Measurements from ENCODE around the gene AP2B1.

The AP2B1 gene

GRCh38 chr17:35731917-35732805, 145.0 kb downstream of the AP2B1 start:
- no peak for DNase-seq

GRCh38 chr17:35732806-35733136, 145.6 kb downstream of the AP2B1 start:
- no peak for DNase-seq

DNA sequence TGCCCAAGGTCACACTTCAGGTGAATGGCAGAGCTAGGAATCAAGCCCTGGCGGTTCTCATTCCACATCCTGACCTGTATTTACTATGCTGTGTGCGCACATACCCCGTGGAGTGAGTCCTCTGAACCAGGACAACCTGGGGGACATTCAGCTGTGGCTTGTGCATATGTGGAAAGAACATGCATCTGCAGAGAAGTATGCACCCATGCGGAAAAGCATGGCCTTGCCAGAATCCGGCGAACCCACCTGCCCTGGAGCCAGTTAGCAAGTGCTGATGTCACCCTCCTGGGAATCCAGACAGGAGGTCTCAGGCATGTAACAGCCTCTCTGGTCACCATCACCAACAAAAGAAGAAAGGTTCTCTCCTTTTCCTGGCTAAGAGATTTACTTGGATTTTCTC, 146.2 kb downstream of the AP2B1 start:
- DNase-seq, result no peak

DNA sequence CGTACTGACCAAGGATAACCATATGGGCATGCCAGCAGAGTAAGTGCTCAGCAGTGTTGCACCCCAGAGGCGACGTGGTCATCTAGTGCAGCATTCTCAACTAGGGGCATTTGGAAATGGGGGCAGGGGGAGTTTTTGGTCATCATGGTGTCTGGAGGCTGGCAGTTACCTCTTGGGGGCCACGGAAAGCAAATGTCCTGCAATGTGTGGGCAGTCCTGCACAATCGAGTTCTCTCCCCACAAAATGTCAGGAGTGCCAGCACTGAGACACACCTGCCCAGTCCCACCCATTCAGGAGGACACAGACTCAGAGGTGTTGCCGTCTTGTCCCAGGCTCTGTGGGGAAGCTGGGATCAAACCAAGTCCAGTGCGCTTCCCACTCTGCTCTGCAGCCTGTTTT, 147.3 kb downstream of the AP2B1 start:
- DNase-seq, result no peak

DNA sequence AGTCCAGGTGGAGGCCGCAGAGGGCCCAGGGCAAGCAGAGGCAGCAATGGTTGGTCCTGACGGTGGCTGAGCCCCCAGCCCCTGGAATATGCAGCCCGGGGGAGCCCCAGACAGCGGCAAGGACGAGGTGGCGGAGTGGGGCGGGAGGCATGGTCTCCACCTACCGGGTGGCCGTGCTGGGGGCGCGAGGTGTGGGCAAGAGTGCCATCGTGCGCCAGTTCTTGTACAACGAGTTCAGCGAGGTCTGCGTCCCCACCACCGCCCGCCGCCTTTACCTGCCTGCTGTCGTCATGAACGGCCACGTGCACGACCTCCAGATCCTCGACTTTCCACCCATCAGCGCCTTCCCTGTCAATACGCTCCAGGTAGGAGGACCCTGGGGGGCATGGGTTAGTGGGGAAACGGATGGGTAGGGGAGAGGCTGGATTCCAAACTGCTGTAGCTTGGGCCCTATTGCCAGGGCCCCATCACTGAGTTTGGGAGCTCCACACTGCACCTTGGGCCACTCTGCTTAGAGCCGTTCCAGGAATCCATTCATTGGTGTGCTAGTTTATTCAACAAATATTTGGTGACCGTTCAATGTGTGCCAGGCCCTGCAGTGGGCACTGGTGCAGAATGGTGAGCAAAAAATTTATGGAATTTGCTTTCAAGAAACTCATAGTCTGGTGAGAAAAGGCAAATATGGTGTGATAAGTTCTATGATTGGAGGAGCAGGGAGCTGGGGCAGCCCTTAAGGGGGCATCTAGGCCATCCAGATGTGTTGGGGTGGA, 148.1 kb downstream of the AP2B1 start:
- no peak for DNase-seq

DNA sequence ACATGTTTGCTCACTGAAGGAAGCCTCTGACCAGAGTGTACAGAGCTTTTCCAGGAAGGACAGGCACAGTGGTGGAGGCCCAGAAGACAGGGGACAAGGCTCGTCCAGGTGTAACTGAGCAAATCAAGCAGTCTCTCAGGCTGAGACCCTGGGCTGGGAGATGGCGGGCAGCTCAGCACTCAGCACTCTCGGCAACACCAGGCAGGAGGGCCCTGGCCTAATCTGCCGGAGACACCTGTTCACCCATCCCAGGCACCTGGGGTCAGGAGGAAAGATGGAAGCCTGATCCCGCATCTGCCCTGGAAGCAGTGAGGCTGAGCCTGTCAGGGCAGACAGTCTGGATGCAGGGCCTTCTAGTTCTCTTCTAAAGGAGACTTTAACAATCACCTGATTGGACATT, 149.1 kb downstream of the AP2B1 start:
- DNase-seq, result no peak

- DNase-seq, result no peak
Observed at GRCh38 chr17:35738519-35739133, 151.5 kb downstream of the AP2B1 start.

GRCh38 chr17:35740216-35740615, 153.1 kb downstream of the AP2B1 start:
- DNase-seq, result no peak

DNA sequence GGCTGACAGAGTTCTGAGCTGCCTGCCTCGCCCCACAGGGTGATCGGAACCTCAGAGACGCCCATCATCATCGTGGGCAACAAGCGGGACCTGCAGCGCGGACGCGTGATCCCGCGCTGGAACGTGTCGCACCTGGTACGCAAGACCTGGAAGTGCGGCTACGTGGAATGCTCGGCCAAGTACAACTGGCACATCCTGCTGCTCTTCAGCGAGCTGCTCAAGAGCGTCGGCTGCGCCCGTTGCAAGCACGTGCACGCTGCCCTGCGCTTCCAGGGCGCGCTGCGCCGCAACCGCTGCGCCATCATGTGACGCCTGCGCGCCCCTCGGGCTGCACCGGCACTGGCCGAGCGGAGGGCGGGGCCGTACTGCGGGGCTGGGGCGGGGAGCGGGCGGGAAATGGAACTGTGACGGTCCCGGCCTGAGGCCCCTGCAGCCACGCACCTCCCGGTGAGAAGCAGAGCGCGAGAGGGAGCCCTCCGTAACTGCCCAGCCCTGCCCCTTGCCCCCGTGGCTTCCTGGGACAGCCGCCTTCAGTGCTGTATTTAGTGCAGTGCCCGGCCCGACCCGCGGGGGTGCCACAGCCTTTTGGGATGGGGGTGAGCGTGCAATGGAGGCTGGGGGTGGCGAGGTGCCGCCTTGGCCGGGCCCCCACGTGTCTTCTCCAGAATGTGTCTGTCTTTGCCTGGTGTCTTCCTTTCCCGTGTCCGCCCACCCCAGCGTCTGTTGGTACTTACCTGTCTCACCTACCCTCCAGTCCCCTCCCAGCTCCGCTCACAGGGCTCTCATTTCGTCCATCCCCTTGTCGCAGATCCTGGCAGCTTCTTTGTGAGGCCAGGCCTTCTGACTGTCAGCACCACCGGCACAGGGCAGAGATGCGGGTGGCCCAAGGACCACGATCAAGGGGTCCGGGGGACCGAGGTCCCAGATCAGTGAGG, 154.1 kb downstream of the AP2B1 start:
- peak; percentile 54 for DNase-seq

DNA sequence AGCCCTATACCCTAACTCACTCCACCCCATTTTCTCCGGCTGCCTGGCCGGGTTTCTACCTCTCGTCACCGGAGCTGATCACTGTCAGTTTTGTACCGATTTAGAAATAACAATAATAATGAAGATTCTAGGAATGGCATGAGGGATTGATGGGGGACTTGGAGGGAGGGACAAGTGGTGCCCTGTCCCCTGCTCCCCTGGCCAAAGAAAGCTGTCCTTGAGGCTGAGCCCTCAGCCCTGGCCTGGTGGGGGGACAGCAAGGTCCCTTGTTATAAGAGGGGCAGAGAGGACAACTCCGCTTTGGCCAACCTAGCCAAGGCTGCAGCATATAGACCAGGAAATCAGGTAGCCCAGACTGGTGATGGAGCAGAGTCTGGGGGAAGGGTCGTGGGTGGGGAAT, 155.4 kb downstream of the AP2B1 start:
- no peak for DNase-seq

GRCh38 chr17:35742896-35743477, 155.9 kb downstream of the AP2B1 start:
- no peak for DNase-seq

DNA sequence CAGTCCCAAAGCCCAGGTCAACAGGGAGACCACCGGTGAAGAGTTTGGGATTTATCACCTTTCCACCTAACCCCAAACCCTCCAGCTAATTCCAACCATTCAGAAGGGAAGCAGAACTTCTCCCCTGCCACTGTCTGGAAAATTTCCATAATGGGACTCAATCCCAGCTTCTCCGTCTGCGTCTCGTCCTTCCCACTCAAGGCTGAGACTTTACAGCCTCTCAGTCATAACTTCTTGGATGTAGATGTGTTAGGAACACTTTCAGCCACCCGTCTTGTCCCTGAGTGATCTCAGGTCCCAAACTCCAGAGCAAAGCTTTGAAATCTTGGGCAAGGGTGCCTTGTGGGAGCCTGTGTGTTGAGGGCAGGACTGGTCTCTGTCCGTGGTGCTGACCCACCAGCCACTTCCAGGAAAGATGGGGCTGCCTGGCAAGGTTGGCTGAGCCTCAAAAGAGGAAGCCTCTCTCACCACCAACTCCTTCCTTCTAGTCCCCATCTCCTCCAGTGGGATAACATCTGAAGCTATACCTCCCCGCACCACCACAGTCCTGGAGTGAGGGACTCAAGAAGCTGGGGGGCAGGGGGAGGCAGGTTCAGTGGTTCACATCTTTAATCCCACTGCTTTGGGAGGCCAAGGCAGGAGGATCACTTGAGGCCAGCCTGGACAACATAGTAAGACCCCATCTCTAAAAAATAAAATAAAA, 156.7 kb downstream of the AP2B1 start:
- no peak for DNase-seq

- DNase-seq, result no peak
Observed at GRCh38 chr17:35744830-35745229, 157.7 kb downstream of the AP2B1 start.

GRCh38 chr17:35745246-35745645, 158.1 kb downstream of the AP2B1 start:
- no peak for DNase-seq

GRCh38 chr17:35745749-35746320, 158.7 kb downstream of the AP2B1 start:
- DNase-seq, result no peak

- peak; percentile 87 for DNase-seq
Observed at GRCh38 chr17:35747540-35748017, 160.5 kb downstream of the AP2B1 start.

DNA sequence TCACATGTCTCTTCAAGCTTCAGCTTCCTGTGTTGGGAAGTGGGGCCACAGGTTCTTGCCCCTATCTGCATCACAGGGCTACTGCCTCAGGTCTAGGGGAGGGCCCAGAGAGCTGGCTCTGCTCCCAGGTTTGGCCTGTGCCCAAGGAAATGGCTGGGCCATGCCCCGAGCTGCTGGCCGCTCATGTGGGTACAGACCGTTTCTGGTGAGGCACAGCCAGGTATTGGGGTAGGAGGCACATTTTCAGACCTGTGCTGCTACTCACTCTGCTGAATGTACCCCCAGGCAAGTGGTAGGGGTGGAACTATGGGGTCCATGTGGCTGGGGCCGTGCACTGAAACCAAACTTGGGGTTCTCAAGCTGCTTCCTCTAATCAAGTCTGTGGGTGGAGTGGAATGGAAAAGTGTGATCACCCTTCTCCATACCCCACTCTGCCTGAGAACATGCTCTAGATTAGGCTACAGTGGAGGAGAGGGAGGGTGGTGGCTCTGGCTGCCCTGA, 161.3 kb downstream of the AP2B1 start:
- peak; percentile 24 for DNase-seq

GRCh38 chr17:35748979-35749378, 161.9 kb downstream of the AP2B1 start:
- no peak for DNase-seq

- peak; percentile 30 for DNase-seq
Observed at GRCh38 chr17:35749560-35750412, 162.7 kb downstream of the AP2B1 start.

Data from stimulated activated CD4-positive, alpha-beta T cell treated with anti-CD3 and anti-CD28 coated beads, Interleukin-15, amount 100 ng/mL, for 24 hours (primary cell).